Posterior cingulate gyrus (tissue), 11 donors: ENCODE measurements around the gene SIPA1L3.

Experiments used
- DNase-seq, 10 donors: peaks; one replicate each; pipeline versions ENCODE4 v3.0.0 to v3.0.0-alpha.2; 2020 to 2021; ENCODE audit warnings: mixed read lengths in 3 of 10
- intact Hi-C: fragments of 100-400 bp; cut with DNase I; formaldehyde crosslinking; loops from one replicate; pipeline ENCODE4 v1.15.1; 2023

SIPA1L3 gene

DNA sequence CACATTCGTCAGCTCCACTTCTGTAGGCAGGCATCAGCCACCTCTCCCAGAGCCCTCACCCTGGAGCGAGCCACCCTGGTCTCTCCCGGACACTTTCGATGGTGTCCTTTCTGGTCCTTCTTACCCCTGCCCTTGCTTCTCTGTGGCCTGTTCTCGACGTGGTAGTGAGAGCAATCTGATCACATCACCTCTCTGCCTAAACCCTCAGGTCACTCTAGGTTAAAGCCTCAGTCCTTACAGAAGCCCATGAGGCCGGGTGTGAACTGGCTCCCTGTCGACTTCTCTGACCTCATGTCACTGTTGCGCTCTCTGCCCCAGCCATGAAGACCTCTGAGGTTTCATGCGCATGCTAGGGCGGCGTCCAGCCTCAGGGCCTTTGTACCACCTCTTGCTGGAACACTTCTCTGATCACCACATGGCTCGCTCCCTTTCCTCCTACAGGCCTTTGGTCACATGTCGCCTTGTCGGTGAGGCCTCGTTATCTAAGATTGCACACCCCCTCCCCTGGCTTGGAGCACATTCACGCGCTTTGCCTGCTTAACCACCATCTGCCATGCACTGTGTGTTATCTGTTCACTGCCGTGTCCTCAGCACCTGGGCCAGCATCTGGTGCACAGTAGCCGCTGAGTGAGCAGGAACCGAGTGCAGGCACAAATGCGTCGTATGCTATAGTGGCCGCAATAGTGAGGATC, 215.5 kb downstream of the SIPA1L3 start:
- intact Hi-C loops: no loop called here
- DNase-seq: no peak

DNA sequence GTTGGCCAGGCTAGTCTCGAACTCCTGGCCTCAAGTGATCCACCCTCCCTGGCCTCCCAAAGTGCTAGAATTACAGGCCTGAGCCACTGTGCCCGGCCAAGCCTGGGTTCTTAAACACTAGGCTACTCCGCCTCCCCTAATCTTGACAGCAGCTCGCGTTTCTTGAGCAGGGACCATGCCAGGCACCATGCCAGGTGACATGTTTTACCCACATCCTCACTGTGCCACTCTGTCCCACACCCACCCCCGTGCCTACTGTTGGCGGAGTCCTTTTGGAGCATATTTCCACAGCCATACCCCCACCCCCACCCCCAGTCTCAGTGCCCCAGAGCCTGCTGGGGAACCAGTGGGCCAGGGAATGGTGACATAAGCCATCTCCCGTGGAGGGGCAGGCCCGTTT, 218.2 kb downstream of the SIPA1L3 start:
- intact Hi-C loops: no loop called here
- DNase-seq: peak in 2 of 10 donors; percentile 30 to 82

DNA sequence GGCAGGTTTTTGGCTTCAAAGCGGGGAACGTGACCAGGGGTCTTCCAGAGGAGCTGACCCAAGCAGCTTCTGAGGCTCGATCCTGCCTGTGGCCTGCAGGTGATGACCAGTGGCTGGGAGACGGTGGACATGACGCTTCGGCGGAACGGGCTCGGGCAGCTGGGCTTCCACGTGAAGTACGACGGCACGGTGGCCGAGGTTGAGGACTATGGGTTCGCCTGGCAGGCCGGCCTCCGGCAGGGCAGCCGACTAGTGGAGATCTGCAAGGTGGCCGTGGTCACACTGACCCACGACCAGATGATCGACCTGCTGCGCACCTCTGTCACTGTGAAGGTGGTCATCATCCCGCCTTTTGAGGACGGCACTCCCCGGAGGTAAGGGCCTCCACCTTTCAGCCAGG, 223.4 kb downstream of the SIPA1L3 start:
- intact Hi-C loops: no loop called here
- peak in 2 of 10 donors; percentile 82 to 85 for DNase-seq

DNA sequence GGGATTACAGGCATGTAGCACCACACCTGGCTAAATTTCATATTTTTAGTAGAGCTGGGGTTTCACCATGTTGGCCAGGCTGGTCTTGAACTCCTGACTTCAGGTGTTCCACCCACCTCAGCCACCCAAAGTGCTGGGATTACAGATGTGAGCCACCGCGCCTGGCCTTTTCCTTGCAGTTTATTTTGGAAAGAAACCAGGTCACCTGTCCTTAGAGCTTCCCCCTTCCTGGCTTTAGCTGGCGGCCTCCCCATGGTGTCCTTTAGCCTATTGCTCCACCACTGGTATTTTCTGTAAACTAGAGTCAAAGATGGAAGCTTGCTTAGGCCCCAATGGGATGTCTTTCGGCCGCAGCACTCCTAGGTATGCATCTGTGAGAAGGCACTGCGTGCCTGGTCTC, 225.8 kb downstream of the SIPA1L3 start:
- intact Hi-C loops: no loop called here
- no peak for DNase-seq

DNA sequence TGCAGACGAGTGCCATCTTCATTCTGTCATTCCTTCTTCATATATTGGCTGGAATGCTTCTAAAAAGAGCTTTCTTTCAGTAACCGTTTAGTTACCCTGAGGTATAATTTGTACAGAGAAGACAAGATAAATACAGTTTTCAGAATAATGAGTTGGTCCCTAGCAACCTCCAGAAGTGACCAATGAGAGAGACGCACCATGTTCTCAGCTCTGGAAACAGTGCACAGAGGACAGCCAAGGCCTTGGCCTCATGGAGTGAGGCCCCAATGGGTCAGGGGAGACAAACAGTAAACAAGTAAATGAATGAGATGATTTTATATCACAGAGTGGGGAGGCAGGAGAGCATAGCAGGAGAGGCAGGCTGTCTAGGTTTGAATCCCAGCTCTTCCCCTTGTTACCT, 226.3 kb downstream of the SIPA1L3 start:
- intact Hi-C loops: no loop called here
- no peak for DNase-seq

DNA sequence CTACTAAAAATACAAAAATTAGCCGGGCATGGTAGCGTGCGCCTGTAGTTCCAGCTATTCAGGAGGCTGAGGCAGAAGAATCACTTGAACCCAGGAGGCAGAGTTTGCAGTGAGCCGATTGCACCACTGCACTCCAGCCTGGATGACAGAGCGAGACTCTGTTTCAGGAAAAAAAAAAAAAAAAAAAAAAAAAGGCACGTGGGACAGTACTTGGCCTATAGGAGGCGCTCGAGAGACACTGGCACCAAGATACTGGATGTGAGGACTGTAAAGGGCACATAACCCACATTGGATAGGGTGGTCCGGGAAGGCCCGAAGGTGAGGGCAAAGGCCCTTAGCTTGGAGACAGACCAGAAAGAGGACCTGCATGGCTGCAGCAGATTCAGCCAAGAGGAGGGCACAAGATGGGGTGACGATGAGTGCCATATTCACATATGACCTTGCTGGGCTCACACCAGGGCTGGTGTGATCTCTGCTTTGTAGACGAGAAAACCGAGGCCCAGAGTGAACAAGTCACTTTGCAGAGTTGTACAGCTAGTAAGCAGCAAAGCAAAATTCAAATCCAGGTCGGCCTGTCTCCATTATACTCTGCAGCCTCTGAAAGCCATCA, 227.6 kb downstream of the SIPA1L3 start:
- peak in 1 of 10 donors; percentile 22 for DNase-seq
- intact Hi-C loops: no loop called here

DNA sequence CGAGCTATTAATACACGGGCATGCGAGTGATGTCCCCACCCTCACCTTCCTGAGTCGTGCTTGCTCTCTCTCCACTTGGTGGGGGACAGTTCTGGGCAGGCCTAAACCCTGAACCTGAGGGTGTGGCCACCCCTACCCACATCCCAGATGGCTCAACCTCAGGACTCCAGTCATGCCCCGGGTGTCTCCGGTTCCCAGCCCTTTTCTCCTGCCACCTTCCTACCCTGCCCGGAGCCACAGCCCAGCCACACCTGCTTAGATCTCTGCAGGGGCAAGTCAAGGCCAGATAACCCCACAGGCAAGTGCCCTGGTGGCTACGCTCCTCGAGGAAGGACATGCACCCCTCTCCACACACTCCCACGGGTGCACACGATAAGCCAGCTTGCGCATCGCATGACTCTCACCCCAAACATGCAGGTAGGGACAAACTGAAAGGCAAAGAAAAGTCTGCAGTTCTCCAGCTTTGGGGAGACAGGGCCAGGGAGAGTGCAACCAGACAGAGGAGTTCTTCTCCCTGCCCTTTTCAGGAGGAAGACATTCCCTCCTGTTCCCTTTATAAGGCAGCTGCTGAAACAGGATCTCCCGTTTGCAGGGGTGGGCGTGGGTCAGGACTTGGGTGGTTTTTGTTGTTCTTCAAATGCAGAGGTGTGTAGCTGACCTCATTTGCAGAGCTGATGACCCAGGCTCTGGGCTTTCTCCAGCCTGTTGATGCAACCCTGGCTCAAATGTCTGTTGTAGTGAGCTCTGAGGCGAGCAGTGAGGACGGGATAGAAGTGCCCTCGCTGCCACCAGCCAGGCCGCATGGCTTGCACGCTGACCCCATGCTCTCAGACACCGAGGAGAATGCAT, 228.4 kb downstream of the SIPA1L3 start:
- no peak for DNase-seq
- intact Hi-C loops: no loop called here

DNA sequence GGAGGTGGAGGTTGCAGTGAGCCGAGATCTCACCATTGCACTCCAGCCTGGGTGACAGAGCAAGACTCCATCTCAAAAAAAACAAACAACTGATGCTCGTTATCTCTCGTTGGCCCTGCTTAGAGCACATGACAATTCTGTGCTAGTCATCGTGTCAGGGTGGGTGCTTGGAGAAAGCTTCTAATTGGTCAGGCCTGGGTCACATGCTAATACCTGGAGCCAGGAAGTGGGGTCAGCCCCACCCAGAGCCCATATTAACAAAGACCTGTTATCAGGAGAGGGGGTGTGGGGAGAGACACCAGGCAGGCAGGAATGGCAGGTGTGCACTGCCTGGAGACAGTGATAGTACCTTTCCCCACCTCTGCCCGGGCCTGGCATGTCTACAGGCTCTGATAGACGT, 232.1 kb downstream of the SIPA1L3 start:
- intact Hi-C loops: no loop called here
- DNase-seq: no peak

DNA sequence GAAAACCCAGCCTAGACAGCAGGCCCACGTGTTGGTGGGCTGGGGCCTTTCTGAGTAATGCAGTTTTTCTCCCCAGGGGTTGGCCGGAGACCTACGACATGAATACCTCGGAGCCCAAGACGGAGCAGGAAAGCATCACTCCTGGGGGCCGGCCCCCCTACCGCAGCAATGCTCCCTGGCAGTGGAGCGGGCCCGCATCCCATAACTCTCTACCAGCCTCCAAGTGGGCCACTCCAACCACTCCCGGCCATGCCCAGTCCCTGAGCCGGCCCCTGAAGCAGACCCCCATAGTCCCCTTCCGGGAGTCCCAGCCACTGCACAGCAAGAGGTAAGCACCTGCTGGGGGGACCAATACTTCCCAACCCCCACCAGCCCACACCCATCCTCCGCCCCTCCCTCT, 234.1 kb downstream of the SIPA1L3 start:
- intact Hi-C loops: loop anchor here (5.0 kb wide), 2 partner anchors 86 to 191 kb away; no protein-coding TSS in a partner anchor
- DNase-seq: no peak

DNA sequence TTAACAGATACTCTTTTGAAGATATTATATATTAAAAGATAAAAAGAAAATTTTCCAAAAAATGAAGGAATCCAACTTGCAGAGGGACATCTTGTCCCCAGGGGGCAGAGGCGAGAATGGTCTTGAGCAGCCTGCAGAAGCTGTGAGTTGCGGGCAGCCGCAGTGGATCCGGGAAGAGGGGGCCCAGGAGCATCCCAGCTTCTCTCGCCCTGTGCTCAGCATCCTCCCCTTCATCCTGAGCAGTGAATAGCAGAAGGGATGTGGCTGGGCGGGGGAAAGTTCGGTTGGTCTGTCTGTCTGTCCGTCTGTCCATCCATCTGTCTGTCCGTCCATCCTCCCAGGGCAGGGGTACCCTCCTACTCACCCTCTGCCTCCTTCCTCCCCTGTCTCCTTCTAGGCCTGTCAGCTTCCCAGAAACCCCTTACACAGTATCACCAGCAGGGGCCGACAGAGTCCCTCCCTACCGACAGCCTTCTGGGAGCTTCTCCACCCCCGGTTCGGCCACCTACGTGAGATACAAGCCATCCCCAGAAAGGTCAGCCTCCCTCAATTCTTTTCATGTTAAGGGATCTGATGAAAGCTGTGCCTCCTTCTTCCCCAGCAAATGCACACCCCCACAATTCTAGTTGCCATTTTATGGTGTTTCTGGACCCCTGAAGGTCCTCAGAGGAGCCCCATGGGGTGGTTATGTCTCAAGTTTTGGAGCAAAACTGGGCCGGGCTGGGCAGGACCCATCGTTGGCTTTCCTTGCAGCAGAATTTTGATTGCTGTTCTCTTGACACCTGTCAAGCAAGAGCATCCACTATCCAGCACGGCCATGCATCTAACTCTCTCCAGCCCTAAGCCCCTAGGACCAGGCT, 235.4 kb downstream of the SIPA1L3 start:
- DNase-seq: peak; percentile 57 to 97 (median 83)
- intact Hi-C loops: loop anchor here (5.0 kb wide), 2 partner anchors 85 to 190 kb away; no protein-coding TSS in a partner anchor

DNA sequence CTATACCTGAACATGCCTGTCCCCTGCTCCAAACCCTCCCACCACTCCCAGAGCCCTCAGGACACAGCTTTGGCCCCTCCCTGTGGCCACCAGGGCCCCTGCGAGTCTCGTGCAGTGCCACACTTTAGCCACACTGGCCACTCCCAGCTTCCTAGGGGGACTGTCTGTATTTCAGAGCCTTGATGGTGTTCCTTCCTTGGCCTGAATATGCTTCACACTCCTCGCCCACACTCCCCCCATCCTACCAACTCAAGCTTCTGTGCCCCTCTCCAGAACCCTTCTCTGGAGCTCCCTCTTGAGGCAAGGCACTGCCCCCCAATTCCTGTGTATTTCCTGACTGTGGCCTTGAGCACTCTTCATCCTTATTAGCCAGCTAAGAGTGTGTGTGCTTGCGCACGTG, 236.8 kb downstream of the SIPA1L3 start:
- DNase-seq: no peak
- intact Hi-C loops: loop anchor here (5.0 kb wide), 2 partner anchors 83 to 188 kb away; no protein-coding TSS in a partner anchor

DNA sequence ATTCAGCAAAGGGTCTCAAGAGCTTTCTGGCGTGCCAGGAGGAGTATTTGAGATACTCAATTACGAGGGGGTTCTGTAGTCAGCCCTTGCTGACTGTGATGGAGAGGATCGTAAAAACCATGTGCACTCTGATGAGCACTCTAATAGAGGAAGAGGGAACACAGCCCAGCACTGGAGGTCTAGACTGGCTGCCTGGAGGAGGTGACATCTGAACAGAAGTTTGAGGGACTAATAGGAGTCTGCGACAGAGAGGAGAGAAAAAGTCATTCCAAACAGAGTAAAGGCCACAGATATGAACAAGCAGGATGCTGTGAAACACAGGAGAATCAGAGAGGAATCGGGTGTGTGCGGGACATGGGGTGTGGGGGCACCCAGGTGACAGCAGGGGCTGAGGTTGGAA, 237.7 kb downstream of the SIPA1L3 start:
- intact Hi-C loops: loop anchor here (5.0 kb wide), 2 partner anchors 83 to 188 kb away; no protein-coding TSS in a partner anchor
- no peak for DNase-seq

DNA sequence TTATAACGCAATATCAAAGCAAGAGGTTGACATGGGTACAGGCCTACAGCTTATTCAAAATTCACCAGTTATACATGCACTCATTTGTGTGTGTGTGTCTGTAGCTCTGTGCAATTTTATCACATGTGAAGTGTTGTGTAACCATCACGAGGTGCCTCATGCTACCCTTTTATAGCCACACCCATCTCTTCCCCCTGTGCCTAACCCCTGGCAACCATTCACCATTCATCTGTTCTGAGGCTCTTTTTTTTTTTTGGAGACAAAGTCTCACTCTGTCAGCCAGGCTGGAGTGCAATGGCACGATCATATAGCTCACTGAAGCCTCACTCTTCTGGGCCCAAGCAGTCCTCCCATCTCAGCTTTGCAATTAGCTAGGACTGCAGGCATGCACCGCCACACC, 238.6 kb downstream of the SIPA1L3 start:
- intact Hi-C loops: no loop called here
- peak in 1 of 10 donors; percentile 14 for DNase-seq

DNA sequence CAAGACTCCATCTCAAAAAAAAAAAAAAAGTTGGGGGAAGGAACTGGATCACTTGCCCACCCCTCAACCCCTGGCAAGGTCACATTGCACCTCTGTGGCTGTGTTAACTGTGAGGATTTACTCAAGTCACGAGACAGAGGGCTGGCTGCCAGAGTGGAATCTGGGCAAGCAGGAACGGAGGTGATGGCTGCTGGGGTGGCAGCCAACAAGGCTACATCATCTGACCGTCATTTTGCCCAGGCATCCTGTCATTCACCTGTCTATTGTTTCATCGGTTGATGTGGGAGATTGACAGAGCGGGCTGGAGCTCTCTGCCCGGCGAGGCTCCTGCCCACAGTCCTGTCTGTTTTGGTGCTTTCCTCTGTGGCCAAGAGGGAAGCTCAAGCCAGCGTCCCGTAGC, 241.3 kb downstream of the SIPA1L3 start:
- no peak for DNase-seq
- intact Hi-C loops: no loop called here

DNA sequence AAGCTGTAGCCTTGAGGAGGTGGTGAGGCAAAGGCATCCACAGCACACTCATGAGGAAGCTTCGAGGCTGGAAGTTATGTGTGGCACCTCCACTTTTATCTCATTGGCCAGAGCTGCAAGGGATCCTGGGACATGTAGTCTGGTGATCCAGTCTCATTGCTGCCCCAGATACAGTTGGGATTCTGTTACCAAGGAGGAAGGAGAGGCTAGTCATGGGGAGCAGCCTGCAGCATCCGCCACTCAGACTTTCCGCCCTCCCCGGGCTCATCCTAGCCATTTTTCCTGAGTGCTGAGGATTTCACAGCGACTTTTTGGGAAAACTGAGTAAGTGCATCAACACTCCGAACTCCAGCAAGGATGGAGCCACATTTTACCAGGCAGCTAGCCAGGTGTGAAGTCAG, 242.7 kb downstream of the SIPA1L3 start:
- DNase-seq: peak in 5 of 10 donors; percentile 33 to 88 (median 56)
- intact Hi-C loops: no loop called here

DNA sequence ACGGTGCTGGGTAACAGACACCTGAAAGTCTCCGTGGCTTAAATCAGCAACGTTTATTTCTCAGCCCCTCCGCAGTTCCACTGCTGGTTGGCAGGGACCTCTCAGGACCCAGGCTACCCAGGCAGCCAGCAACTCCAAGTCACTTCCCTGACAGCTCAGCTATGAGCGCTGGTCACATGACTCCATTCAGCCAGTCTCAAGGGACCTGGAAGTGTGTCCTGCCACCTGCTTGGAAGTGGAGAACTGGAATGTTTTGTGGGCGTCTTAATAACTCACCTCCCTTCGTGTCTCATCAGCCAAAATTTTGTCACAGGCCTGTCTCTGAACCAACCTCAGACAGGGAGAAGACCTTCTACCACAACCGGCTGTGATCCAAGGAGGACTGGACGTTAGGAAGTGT, 244.2 kb downstream of the SIPA1L3 start:
- intact Hi-C loops: no loop called here
- DNase-seq: no peak

DNA sequence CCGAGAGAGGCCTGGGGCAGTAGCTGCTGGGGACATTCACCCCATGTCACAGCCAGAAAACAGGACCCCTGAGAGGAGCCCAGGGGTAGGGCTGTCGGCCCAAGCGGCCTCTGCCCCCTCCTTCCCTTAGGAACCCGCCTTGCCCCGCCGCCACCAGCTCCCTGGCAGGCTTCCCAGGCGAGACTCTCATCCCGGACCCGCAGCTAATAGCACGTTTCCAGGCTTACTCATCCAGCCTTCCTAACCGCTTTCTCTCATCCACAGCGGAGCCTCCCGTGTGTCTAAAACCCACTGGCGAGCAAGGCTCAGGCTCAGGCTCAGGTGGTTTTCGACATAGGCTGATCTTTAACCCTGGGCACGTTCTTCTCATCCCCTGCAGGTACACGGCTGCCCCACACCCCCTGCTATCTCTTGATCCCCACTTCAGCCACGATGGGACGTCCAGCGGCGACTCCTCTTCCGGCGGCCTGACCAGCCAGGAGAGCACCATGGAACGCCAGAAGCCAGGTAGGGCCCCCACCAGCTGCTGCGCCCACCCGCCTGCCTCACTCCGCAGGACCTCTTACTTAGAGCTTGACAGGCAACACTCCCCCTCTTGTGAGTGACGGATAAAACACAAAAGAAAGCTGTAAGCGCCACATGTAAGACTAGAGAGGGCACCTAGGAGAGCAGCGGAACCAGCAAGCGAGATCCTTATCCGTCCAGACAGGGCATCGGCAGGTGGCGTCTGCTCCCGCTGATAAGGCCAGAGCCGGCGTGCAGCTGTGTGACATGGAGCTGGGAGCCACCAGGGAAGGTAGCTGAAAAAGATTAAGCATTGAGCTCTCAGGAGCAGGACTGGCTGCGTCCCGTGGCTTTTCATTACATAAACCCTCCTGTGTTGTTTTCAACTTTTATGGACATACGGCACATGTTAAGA, 245.7 kb downstream of the SIPA1L3 start:
- DNase-seq: peak in 2 of 10 donors; percentile 50 to 88
- intact Hi-C loops: no loop called here

DNA sequence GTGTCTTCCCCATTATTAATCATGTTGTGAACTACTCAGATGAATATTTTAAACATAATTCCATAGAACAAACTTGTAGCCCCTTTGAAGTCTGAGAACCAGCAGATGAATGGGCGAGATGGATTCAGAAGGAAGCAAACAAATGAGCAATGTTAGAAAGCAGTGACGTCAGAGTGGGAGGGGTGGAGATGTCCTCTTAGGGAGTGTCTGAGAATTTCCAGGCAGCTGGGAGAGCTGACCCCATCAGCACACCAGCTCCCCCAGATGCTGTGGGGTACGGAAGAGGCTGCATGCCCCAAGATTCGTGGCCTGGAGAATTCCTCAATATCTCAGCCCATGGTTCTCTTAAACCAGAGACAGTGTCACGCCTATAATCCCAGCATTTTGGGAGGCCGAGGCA, 248.4 kb downstream of the SIPA1L3 start:
- intact Hi-C loops: no loop called here
- DNase-seq: peak in 2 of 10 donors; percentile 50 to 86

DNA sequence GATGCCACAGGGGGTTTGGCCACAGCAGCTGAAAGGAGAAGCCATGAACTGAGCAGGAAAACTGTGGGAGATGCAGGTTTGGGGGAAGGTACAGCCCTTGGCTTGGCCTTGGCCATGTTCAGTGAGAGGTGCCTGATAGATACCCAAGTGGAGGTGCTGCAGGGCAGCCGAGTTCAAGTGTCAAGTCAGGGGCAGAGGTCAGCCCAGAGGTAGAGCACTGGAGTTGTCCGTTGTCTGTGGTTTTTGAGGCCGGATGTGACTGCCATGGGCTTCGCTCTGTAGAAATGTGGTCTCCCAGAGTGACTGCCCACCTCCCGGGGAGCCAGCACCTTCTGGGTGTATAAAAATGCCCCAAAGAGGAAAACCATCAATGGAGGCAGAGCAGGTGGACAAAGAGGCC, 251.7 kb downstream of the SIPA1L3 start:
- DNase-seq: no peak
- intact Hi-C loops: no loop called here
